Embryonic facial prominence (tissue), 1 donor: ENCODE measurements around the gene ADAMTS15.

Experiments used
- DNase-seq: peaks from one replicate; pipeline ENCODE4 v3.0.0-alpha.2; 2016; ENCODE audit errors: extremely low spot score

ADAMTS15 gene

GRCh38 chr11:130478881-130479280 lies 30.4 kb downstream of the ADAMTS15 start:
- no peak for DNase-seq

- DNase-seq, result no peak
Observed at GRCh38 chr11:130480186-130480585, 31.7 kb downstream of the ADAMTS15 start.

DNA sequence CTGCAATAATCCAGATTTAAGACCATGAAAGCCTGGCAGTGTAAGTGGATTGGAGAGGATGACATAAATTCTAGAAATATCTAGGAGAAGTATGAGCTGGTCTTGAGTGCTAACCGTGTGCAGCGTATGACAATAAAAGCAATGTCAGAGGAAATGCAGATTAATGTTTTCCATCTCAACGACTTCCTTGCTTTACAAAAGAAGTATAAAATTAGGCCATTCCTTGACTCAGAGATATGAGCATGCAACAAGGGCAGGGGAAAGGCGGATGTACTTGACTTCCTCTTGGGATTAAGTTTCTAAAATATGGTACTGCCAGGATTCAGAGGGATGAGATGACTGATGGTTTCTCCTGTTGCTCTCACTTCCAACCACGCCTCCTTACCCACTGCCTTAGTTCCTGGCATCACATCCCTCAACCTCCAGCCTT lies 32.3 kb downstream of the ADAMTS15 start:
- no peak for DNase-seq

- DNase-seq, result no peak
Observed at GRCh38 chr11:130483124-130483523, 34.7 kb downstream of the ADAMTS15 start.

- DNase-seq, result no peak
Observed at GRCh38 chr11:130485983-130486382, 37.5 kb downstream of the ADAMTS15 start.

GRCh38 chr11:130486391-130486836 lies 38.0 kb downstream of the ADAMTS15 start:
- DNase-seq, result no peak

DNA sequence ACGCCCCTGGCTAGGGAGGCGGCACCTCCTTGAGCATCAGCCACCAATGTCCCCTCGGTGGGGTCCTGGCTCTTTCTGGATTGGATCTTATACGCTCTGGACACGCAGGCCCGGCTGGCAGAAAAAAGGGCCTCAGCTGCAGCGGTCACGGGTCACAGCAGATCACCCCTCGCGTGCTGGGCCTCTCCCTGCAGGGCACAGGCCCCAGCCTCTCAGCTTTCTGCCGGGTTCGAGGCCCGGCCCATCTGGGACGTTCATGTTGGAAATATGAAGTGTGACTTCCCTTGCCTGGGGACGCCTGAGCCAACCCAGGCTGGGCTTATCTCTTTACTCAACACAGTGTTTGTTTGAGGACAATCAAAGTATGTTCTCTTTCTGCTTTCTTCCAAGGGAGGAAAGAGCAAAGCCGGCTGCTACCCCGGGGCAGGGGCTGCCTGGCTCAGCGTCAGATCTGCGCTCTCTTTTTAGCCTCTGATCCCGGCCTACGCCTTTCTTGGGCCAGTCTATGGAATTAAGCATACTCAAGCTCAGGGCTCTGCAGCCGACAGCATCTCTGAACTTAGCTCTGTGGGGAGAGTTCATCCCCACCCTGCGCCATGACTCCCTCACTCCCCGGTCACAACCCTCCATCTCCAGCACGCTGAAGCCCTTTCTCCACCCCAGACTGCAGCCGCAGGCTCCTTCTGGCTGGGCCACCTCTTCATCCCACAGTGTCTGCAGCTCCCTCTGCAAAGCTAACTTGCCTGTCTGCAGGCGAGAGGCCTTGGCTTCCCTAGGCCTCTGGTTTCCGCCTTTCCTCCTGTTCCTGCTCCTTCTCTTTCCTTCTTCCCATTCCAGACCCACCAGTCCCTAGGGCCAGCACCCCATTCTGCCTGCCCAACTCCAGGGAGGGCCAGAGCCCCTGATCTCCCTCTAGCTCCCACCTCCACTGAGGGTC lies 38.8 kb downstream of the ADAMTS15 start:
- no peak for DNase-seq

DNA sequence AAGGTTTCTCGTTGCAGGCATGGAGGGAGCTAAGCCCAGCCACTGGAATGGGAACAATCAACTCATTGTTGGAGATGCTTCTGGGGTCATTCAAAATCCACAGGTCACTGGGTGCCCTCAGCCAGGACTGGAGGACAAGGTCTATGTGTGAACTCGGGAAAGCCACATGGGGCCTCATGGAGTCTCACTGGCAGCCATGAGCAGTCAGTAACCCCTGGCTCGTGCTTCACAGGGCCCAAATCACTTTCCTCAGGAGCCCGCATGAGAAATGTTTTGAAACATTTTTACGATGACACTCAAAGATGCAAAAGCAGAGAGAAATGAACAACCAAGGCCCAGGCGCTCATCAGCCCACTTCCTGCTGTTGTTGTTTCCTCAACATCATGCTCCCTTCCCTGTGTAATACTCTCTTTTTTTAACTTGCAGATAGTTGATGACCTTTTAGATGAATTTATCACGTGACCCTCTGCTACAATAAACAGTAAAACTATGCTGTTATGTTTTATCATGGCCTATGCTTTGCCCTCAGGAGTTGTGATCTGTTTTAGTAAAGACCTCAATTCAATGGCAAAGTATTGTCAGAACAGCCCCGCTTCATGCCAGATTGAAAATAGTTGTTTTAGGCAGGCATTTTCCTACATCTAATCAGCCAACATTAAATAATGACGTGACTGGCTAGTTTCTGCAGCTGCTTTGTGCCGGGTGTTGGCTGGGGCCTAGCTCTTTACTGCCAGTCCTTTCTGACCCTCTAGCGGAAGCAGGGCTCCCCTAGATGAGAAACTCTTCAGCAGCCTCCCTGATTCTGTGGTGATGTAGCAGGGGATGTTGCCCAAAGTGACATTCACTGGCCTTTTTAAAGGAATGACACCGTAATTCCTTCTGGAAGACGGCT lies 39.7 kb downstream of the ADAMTS15 start:
- no peak for DNase-seq

DNA sequence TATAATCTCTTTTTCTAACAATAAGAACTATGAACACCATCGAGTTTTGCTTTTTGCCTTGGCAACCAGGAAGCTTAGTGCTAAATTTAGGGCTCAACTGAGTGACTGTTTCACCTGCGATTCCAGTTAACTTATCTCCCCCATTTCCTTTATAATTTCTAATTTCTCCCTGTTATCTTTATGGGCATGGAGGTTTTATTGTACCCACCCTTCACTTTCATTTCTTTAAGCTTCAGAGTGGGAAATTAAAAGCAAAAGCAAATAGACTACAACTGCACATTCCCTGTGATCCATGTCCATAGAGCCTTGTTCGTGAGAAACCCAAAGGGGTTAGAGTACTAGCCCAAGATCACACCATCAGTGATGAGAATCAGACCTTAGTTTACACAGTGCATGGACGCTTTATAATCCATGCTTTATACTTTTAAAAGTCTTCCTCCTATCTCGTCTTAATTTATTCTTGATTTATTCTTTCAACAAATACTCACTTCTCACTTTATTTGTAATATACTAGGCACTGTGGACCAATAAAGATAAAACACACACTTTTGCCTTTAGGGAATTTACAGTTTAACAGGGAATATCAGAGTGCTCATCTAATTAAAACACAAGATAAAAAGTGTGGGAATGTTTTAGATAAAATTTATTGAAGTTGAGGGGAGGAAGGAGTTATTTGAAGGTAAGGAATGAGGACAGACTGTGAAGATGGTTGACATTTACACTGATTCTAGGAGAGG lies 40.6 kb downstream of the ADAMTS15 start:
- no peak for DNase-seq

- no peak for DNase-seq
Observed at GRCh38 chr11:130489716-130490115, 41.3 kb downstream of the ADAMTS15 start.

DNA sequence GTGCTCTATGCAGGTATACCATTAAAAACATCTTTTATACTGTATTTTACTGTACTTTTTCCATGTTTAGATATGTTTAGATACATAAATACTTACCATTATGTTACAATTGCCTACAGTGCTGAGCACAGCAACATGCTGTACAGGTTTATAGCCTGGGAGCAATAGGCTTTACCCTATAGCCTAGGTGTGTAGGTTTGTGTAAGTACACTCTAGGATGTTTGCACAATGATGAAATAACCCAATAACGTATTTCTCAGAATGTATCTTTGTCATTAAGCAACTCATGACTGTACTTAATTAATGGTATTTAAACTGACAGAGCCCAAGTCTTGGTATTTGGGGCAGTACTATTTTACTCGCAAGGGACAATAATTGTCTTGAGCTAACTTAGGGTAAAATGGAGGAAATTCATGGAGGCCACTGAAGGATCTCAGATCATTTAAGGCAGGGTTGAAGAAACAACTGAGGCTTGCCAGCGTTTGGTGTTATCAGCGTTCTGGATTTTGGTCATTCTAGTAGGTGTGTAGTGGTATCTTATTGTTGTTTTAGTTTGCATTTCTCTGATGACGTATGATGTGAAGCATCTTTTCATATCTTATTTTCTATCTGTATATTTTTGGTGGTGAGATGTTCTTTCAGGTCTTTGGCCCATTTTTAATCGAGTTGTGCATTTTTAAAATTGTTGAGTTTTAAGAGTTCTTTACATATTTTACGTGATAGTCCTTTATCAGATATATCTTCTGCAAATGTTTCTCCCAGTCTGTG lies 42.4 kb downstream of the ADAMTS15 start:
- no peak for DNase-seq

GRCh38 chr11:130498181-130498580 lies 49.7 kb downstream of the ADAMTS15 start:
- no peak for DNase-seq

DNA sequence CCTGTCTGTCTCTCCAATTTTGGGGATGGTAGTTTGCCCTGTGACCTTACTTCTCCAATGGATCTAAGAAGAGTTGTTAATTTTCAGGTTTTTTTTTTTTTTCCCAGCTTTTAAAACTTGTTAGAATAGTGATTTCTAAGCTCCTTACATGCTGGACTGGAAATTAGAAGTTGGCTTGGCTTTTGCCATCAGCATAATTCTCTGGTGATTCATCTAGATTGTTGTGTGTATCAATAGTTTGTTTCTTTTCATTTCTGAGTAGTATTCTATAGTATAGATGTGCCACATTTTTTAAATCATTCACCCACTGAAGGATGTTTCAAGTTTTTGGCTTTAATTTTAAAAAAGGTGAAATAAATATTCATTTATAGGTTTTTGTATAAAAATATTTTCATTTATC lies 51.4 kb downstream of the ADAMTS15 start:
- no peak for DNase-seq

- no peak for DNase-seq
Observed at GRCh38 chr11:130504317-130504716, 55.9 kb downstream of the ADAMTS15 start.

GRCh38 chr11:130508913-130509312 lies 60.5 kb downstream of the ADAMTS15 start:
- DNase-seq, result no peak

DNA sequence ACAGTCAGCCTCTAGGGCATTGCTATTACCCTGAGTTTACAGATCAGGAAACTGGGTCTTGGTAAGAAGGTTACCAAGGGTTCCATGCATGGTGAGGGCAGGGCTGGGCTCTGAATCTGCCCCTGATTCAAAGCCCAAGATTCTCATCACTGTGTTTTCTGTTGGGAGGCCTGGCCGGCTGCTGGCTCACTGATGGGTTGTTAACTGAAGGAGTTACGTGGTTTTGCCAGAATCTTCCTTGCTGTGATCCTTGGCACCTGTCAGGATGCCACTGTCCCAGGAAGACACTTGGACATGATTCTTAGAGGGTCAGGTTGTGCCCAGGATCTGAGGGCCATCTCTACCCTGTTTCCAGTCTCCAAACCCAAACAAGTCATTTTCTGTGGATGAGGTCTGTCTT lies 61.5 kb downstream of the ADAMTS15 start:
- DNase-seq, result no peak

GRCh38 chr11:130510407-130511006 lies 62.1 kb downstream of the ADAMTS15 start:
- DNase-seq, result no peak

GRCh38 chr11:130511765-130512164 lies 63.3 kb downstream of the ADAMTS15 start:
- no peak for DNase-seq

DNA sequence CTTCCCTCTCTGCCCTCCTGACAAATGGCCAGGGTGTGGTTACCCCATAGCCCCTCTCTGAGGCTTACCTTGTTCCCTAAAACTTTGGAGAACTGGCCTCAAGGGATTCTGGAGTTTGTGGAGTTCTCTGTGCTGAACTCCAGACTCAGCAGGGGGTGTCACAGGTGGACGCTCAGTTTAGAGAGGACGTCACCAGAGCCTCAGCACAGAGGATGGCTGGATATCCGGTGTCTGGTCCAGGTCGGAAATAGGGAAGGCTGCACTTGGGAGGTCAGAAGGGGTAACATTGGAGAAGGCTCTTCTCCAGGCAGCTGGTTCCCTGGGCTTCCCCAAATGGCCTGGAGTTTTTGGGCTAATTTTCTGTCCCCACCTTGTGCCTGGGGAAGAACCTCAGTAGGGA lies 64.2 kb downstream of the ADAMTS15 start:
- DNase-seq, result no peak

DNA sequence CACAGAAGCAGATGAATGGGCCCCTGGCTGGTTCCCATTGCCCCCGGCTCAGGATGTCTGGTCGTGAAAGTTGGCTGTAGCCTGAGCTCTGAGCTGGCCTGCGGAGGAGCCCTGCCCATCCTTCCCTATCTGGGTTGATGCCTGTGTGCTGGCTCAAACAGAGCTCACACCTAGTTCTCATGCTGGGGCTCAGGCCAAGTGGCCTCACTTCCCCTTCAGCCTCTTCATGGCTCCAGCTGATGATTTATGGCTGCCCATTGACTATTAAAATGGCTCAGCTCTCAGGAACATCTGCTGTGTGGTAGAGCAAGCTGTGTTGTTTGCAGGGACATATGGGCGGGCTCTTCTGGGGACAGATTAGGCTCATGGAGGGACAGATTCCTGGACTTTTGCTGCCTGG lies 64.7 kb downstream of the ADAMTS15 start:
- DNase-seq, result no peak

- DNase-seq, result no peak
Observed at GRCh38 chr11:130514316-130514715, 65.9 kb downstream of the ADAMTS15 start.
